ENCODE data around the gene GHRH.
A peak's percentile ranks its signal among the peaks of the same experiment; 100 is the strongest.

- TF ChIP-seq MXD4 (CRISPR knock-in tag; IDR thresholded peaks at IDR 0.05; ENCODE audit: borderline replicate concordance) (no peak), CTCF (IDR thresholded peaks at IDR 0.05) (no peak), ZNF423 (CRISPR knock-in tag; IDR thresholded peaks at IDR 0.05) (peak; percentile 81), MAX (CRISPR knock-in tag; IDR thresholded peaks at IDR 0.05) (no peak), ATF1 (CRISPR knock-in tag; IDR thresholded peaks at IDR 0.05) (no peak), SOX15 (CRISPR knock-in tag; IDR thresholded peaks at IDR 0.05) (no peak), ZNF138 (CRISPR knock-in tag; conservative IDR thresholded peaks at IDR 0.05) (no peak), ESRRA (CRISPR knock-in tag; IDR thresholded peaks at IDR 0.05; ENCODE audit: borderline replicate concordance) (no peak), ZNF232 (CRISPR knock-in tag; IDR thresholded peaks at IDR 0.05) (no peak), USF1 (CRISPR knock-in tag; IDR thresholded peaks at IDR 0.05) (no peak), ATF6 (CRISPR knock-in tag; IDR thresholded peaks at IDR 0.05) (no peak), PREB (CRISPR knock-in tag; IDR thresholded peaks at IDR 0.05; ENCODE audit: borderline replicate concordance) (no peak)
Observed at GRCh38 chr20:37251825-37252477, 9.7 kb downstream of the GHRH start.
